Suppressor macrophage treated with lipopolysaccharide for 4 hours (primary cell): Measurements from ENCODE around the gene TEX2.
A peak's percentile ranks its signal among the peaks of the same experiment; 100 is the strongest.

Experiments used
- DNase-seq: peaks from one replicate; pipeline ENCODE4 v3.0.0-alpha.2; 2020

TEX2 gene

DNA sequence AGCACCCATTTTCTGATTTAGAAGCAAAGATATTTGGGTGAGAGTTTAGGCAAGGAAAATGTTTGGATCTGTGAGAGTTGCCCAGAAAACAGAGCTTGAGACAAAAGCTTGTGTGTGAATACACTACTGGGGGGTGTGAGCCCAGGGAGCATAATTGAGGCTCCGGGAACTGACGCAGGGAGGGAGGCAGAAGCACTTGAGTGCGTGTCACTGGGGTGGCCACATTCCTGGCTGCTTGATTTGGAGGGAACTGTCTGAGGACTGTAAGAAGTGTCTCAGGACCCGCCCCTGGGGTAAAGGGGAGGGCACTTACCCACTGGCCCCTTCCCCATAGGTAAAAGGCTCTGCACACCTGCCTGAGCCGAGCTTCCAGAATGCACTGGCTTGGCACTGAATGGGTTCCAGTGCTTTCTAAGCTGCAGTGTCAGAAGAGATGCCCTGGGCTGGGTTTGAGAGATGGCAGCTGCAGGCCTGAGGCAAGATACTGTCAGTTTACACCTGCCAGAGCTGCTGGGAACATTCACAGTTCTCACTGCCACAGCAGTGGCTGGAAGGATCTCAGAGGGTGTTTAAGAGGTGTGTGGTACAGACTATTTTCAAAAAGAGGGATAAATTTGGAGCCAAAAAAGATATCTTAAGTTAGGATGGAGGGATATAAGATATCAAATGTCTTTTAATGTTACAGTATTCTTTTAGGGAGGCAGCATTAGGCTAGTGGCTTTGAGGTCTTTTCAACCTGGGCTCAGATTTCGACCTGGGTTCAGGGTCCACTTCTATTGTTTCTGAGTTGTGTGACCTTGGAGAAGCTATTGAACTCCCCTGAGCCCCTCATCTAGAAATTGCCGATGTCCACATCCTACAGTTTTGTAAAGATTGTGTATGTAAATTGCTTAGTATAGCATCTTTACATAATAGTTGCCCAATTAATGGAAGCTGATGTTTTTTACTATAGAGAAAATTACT, 6.9 kb upstream of the TEX2 start:
- no peak for DNase-seq

GRCh38 chr17:64264891-64265290, 1.8 kb upstream of the TEX2 start:
- DNase-seq, result no peak

GRCh38 chr17:64262198-64262999, 661 bp downstream of the TEX2 start:
- peak; percentile 25 for DNase-seq

DNA sequence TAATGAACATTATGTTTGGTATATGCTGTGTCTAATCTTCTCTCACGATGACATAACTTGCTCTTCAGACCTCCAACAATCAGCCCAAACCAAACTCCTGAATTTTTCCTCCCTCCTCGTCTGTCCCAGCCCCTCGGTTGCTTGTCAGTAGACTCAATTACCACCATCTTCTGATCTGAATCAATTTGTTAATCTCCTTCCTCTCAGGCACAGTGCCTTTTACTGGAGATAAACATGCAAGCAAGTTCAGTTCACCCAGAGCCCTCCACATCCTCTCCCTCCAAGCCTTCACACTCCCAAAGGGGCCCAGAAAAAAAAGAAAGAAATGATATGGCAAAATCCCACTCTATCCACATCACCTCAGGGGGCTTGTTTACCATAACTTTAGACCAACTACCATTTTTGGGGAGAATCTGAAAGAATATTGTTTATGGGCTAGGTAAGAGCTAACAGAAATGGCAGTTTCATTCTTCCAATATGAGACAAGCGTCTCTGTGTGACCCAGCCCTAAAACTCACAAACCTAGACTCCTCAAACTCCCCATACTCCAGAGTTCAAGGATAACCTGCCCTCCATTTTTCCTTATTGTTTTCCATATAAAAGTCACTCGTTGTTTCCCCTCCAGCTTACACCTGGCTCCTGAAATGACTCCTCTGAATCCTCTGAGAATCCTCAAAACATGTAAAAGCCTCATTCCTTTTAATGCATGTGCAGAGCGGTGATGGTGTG, 1.5 kb downstream of the TEX2 start:
- DNase-seq, result no peak

DNA sequence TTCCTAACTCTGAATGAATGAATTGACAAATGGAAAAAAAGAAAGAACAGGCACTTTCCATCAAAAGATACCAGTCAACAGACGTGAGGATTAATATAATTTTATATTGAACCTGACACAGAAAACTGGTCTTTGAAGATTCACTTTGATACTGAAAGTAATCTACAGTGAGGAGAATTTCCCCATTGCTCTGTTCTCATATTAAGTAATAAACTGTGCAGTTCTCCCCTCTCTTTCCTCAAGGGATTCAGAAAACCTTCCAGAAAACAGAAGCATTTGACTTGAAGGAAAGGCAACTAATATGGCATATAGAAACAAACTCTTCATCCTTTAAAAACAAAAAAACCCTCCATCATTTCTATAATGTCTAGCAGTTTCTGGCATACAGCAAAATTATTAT, 2.2 kb downstream of the TEX2 start:
- DNase-seq, result peak; percentile 70

DNA sequence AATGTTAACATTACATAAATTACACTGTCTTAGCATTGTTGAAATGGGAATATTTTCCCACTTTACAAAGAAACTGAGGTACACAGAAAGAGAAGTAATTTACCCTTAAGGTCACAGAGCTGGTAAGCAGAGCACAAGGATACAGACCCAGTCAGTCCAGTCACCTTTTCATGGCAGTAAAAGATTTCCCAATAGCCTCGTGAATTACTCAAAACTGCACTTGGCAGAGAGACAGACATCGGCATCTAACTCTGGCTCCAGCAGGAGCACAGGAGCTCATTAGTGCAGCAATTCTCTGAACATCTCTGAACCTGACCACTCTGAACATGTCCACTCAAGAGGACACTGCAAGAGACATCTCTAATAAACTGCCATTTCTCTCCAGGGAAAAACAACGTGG, 3.1 kb downstream of the TEX2 start:
- DNase-seq, result peak; percentile 47

DNA sequence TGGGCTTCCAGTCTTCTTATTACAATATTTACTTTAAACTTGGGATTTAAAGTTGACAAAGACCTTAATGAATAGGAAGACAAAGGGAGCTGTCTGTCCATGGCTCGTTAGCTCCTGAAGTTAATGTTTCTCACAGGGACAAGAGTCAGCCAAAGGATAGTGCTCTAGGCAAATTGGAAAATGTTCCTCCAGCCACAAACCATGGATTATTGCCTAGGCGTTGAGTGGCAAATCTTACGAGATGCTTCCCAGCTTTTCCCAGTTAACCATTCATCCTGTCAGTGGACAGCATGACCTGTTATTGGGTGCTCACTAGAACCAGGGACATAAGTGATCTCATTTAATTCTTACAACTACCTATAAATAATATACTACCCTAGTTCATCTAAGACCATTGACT, 3.6 kb downstream of the TEX2 start:
- DNase-seq, result no peak

DNA sequence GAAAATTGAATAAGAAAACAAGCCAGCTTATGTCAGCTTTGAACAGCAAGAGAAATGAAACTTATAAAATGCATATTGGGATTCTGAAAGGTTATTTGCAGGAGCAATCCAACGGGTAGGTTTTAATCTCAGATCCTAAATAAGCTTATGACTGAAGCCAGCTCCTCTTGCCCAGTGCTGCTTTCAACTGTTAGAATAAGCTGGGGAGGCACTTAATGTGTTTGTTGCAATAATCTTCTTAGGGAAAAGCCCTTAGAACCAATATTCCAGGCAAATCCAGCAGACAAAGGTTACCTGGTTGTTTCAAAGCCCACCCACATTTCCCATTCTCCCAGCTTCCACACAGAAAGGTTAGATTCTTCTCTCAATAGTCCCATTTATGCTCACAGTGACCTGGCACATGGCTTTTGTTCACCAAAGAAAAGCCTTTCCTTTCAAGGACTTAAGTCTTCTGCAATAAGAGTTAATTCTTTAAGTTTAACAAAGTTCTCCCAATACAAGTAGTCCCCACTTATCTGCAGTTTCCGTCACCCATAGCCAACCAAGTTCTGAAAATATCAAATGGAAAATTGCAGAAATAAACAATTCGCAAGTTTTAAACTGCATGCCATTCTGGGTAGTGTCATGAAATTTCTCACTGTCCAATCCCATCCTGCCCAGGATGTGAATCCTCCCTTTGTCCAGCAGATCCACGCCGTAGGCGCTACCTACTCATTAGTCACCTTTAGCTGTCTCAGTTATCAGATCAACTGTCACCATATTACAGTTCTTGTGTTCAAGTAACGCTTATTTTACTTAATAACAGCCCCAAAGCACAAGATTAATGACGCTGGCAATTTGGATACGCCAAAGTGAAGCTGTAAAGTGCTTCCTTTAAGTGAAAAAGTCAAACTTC, 5.9 kb downstream of the TEX2 start:
- DNase-seq, result no peak

GRCh38 chr17:64255764-64256163, 7.3 kb downstream of the TEX2 start:
- no peak for DNase-seq

DNA sequence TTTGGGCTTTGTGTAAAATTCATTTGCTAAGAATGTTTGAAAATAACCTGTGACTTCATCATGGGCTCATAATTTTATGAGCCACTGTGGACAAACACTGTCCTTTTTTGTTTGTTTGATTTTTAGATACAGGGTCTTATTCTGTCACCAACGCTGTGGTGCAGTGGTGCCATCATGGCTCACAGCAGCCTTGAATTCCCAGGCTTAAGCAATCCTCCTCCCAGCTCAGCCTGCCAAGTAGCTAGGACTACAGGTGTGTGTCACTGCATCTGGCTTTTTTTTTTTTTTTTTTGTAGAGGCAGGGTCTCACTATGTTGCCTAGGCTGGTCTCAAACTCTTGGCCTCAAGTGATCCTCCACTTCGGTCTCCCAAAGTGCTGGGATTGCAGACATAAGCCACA, 8.3 kb downstream of the TEX2 start:
- DNase-seq, result no peak

DNA sequence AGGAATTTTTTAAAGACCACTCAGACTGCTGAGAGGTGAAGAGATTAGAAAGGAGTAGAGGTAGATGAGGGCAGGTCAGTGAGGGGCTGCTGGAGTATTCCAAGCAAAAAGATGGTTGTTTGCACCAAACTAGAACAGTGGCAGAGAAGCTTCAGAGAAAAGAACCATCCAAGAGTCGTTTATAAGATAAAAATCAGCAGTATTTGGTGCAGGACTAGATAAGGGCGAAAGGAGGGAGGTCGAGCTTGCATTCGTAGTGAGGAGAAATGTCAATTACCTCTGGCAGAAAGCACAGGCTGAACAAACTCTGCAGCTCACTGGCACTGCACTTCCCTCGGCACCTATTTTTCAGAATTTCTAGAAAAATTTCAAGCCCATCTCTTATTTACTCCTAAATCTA, 9.6 kb downstream of the TEX2 start:
- no peak for DNase-seq

GRCh38 chr17:64252831-64253230, 10.2 kb downstream of the TEX2 start:
- no peak for DNase-seq

- no peak for DNase-seq
Observed at GRCh38 chr17:64250233-64250835, 12.7 kb downstream of the TEX2 start.

- no peak for DNase-seq
Observed at GRCh38 chr17:64247836-64248235, 15.2 kb downstream of the TEX2 start.

DNA sequence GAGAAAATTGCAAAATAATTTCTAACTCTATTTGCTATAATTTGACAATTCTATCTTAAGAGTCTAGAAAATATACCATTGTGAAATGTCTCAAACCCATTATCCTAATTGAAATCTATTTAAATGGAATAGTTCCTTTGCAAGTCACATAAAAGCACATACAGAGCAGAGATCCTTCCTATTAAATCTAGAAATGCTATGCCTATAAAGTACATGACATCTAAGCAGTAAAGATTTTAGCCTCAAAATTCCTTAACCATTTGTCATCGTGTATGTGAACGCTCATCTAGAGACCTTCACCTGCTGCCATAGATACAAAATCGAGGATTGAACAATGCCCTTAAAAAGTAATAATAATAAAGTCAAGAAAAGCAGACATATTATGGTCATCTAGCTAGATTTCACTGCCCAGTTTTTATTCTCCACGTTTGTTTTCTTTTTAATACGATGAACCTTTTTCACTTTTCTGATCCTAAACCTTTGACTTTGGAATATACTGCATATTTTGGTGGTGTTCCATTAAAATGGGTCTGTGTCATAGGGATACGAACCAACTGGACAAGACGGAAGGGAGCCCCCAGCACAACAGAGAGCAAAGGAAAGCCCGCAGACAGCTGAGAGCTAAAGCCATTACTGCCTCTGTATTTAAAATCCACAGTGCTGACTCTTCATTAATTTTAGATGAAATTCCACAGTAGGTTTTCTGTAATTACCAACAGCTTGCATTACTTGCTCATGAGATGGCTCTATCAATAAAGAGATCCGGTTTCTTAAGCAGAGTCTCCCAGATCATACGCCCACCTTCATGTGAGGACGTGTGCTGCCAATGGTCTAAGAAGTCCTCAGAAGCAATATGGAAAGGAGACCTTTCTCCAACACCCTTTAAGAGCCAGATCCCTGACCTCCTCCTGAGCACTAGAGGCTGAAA, 17.6 kb downstream of the TEX2 start:
- DNase-seq, result no peak

DNA sequence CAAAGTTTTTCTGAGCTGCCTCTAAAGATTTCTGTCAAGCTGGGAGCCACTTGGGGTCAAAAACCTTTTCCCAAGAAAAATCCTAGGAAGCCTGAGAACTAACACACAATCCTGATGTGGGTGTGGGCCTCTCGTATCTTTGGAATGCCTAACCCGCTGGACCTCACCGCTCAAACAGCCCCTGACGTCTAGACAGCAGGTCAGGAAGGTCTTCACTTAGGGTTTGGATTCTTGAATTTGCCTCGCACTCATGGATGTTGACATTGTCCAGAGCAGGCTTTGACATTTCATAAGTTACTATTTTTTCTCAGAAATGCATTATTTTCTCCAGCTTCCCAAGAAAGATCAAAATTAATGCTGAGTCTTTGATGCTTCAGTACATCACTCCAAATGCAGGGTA, 18.9 kb downstream of the TEX2 start:
- no peak for DNase-seq

DNA sequence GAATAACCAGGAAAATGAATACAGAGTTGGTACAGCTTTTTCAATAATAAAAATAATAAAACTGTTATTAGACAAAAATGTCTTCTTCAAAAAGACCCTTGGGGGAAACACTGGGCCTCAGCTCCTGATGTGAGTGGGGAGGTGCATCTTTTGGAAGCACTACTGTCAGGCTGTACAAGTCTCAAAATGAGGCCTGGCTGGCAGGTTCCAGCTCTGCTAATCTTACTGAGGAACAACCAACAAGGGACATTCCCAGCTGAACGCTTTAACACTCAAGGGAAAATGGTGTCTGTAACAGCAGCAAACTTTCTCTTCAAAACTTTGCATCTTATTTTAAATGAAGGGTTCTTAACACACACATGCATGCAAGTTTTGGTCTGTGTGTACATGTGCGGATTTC, 19.7 kb downstream of the TEX2 start:
- DNase-seq, result no peak

DNA sequence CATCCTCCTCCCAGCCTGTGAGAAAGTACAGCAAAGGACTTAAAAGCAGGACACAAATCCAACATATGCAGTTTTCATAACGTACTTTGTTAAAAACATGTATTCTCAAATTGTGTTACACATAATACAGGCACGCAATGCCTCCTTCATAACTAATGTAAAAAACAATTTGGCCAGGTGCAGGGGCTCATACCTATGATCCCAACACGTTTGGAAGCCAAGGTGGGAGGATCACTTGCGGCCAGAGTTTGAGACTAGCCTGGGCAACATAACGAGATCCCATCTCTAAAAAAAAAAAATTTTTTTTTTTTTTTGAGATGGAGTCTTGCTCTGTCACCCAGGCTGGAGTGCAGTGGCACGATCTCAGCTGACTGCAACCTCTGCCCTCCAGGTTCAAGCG, 20.4 kb downstream of the TEX2 start:
- DNase-seq, result no peak

DNA sequence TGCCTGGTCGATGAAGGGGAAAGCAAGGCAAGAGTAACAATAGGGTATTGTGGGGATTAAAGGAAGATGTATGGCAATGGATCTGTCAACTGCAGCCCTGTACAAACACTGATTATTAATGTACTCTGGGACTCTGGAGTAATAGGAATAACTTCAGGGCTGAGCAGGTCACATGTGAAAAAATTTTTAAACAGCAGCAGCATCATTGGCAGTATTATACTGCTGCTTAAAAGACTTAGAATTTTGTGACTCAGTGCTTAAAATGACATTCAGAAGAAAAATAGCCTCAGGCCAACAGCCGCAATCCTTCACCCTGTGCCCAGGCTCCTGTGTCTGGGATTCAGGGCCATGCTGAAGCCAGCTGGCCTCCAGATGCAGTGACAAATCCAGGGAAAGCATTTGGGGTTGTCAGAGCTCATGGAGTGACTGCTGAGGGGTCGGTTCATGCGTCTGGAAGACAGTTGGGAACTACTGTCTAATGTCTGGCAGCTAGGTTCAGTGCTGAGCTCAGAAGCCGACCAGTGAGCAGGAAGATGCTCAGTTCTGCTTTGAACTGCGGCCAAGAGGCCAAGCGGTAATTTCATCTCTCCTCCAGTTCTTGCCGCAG, 22.2 kb downstream of the TEX2 start:
- DNase-seq, result no peak

GRCh38 chr17:64240261-64240740, 22.8 kb downstream of the TEX2 start:
- DNase-seq, result no peak
